BLaER1 (cell line): ENCODE data around the gene TK1.
A peak's percentile ranks its signal among the peaks of the same experiment; 100 is the strongest.
"Not testable (repeated sequence)": the region's sequence is repeated elsewhere in the genome, so short reads cannot be mapped to it uniquely, and the experiment has no call there.

Experiments used
- H3K27ac ChIP-seq: shearing (Covaris generic); formaldehyde crosslinking; 2 replicates; pipeline ENCODE4 v1.8.1; 2022
- H3K27me3 ChIP-seq: shearing (Covaris generic); formaldehyde crosslinking; 2 replicates; pipeline ENCODE4 v1.8.1; 2022
- H3K36me3 ChIP-seq: shearing (Covaris generic); formaldehyde crosslinking; 2 replicates; pipeline ENCODE4 v1.8.1; 2022
- H3K4me1 ChIP-seq: shearing (Covaris generic); formaldehyde crosslinking; 2 replicates; pipeline ENCODE4 v1.8.1; 2022
- H3K4me2 ChIP-seq: shearing (Covaris generic); formaldehyde crosslinking; 2 replicates; pipeline ENCODE4 v1.8.1; 2022
- H3K4me3 ChIP-seq: shearing (Covaris generic); formaldehyde crosslinking; 2 replicates; pipeline ENCODE4 v1.8.1; 2022
- H3K9ac ChIP-seq: shearing (Covaris generic); formaldehyde crosslinking; 2 replicates; pipeline ENCODE4 v1.8.1; 2022
- H3K9me3 ChIP-seq: shearing (Covaris generic); formaldehyde crosslinking; 2 replicates; pipeline ENCODE4 v1.8.1; 2022
- H4K20me1 ChIP-seq: shearing (Covaris generic); formaldehyde crosslinking; 2 replicates; pipeline ENCODE4 v1.8.1; 2022
- Cebpa-rat ChIP-seq: shearing (Covaris generic); IDR thresholded peaks from 2 replicates; pipeline ENCODE4 v1.8.1; 2022

Gene TK1

DNA sequence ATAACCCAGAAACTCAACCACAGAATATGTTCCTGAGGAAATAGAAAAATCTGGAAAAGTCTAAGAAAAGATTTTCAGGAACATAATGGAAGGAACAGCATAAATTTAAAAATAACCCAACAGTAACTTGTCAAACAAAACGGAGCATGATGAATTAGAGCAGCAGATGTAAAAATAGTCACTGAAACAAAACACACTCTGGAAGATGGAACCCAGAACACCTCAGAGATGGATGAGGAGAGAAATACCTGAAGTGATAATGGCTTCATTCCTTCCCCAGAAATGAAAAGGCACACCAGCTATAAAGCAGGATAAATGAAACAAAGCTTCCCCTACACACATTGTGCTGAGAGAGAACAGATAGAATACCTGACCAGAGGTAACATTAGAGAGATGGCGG, 6.3 kb downstream of the TK1 start:
- Histone ChIP-seq H3K27me3 (no peaks in the 10 kb centered on the region), H3K9ac (peak overlapping the region; percentile 63), H3K9me3 (no peaks in the 10 kb centered on the region), H3K4me3 (no peak overlapping the region), H3K4me2 (peak overlapping the region; percentile 62), H4K20me1 (no peaks in the 10 kb centered on the region), H3K36me3 (peaks cover 83% of the 10 kb centered on the region), H3K27ac (peak overlapping the region; percentile 74), H3K4me1 (peaks cover 77% of the 10 kb centered on the region)
- no peak for TF ChIP-seq Cebpa-rat

DNA sequence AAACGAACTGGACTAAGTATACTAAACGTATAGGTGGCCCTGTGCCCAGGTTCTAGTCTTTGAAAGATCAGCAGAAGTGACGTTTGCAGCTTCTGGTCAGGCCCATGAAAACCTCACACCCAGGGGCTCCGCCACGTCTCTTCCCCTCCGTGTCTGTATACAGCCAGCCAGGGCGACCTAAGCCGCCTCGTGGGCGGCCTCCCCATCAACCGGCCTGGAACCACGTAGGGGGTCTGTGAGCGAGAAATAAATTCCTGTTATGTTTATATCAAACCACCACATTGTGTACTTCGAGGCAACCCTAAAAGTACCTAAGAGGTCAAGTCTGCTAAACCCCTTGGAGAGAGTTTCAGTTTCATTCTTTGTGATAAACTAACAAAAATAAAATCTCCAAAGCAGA, 6.8 kb downstream of the TK1 start:
- no peaks in the 10 kb centered on the region for H4K20me1 ChIP-seq
- peak overlapping the region; percentile 74 for H3K27ac ChIP-seq
- H3K4me1 ChIP-seq = peaks cover 73% of the 10 kb centered on the region
- H3K9ac ChIP-seq = peak overlapping the region; percentile 63
- H3K4me3 ChIP-seq = no peak overlapping the region
- no peaks in the 10 kb centered on the region for H3K9me3 ChIP-seq
- no peak for TF ChIP-seq Cebpa-rat
- peak overlapping the region; percentile 62 for H3K4me2 ChIP-seq
- H3K36me3 ChIP-seq = peaks cover 83% of the 10 kb centered on the region
- H3K27me3 ChIP-seq = no peaks in the 10 kb centered on the region

DNA sequence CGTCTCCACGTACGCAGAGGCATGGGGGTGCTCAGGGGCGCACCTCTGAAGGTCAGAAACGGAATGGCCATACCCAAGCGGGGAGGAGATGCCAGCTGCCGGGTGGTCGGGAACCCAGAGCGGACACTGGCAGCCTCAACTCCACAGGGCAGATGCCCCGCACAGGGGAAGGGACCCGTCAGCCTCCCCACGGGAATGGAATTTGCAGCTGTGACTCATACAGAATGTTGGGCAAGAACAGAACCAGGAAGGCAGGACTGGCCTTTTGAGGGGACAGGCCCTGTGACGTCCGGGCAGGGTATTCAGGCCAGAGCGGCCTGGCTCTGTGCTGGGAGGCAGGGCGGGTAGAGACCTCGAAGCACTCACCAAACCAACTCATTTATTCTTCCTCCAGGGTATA, 7.5 kb downstream of the TK1 start:
- Histone ChIP-seq H3K4me3 (no peak overlapping the region), H3K9ac (peak overlapping the region; percentile 63; the same call in 1 of the 2 replicates)

DNA sequence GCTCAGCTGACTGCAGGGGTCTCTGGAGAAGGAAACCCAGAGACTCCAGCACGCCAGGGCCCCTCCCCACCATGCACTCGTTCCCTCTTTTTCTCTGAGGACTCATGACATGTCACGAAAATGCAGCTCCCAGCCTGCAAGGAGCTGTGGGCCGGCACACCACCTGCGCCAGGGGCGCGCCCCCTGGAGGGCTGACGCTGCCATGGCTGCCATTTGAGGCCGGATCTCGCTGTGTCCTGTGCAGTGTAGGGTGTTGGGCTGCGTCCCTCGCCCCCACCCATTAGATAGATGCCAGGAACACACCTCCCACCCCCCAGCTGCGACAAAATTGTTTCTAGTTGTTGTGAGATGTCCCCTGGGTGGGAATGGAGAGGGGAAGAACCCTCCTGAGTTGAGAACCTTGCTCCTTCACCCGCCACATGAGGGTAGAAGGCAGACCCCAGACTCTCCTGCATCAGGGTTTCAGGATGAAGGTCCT, 10.3 kb downstream of the TK1 start:
- no peak overlapping the region for H3K4me3 ChIP-seq
- no peak overlapping the region for H3K9ac ChIP-seq
- H4K20me1 ChIP-seq = peaks cover 30% of the 10 kb centered on the region
- H3K27me3 ChIP-seq = no peaks in the 10 kb centered on the region
- H3K27ac ChIP-seq = no peak overlapping the region
- TF ChIP-seq Cebpa-rat = no peak
- peaks cover 83% of the 10 kb centered on the region for H3K36me3 ChIP-seq
- H3K4me1 ChIP-seq = peaks cover 74% of the 10 kb centered on the region
- H3K9me3 ChIP-seq = no peaks in the 10 kb centered on the region
- peak overlapping the region; percentile 31; the same call in 1 of the 2 replicates for H3K4me2 ChIP-seq

More for the DNA sequence above, 7.5 kb downstream of the TK1 start:
- H3K27ac ChIP-seq = peak overlapping the region; percentile 74; the same call in 1 of the 2 replicates
- no peak for TF ChIP-seq Cebpa-rat
- no peaks in the 10 kb centered on the region for H3K9me3 ChIP-seq
- H3K4me1 ChIP-seq = peaks cover 70% of the 10 kb centered on the region
- no peaks in the 10 kb centered on the region for H3K27me3 ChIP-seq
- peak overlapping the region; percentile 62 for H3K4me2 ChIP-seq
- 0 out of 2 replicates have a peak, but pooled peaks cover 6% of the 10 kb centered on the region for H4K20me1 ChIP-seq
- peaks cover 83% of the 10 kb centered on the region for H3K36me3 ChIP-seq

DNA sequence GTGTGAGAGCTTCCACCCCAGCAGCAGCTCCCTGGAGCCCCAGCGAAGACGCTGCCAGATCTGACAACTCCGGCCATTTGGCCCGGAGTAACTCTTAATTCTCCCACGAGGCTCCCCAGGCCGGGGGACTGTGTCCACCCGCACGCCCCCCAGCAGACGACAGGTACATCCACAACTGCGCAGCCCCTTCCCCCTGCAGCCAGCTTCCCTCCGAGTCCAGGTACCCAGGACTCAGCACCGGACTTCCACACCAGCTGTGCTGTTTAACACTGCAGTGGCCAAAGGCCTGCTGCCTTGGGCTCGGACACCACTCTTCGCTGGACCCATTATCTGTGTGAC, 11.2 kb downstream of the TK1 start:
- TF ChIP-seq Cebpa-rat = no peak
- H3K4me1 ChIP-seq = peaks cover 70% of the 10 kb centered on the region
- H4K20me1 ChIP-seq = peaks cover 40% of the 10 kb centered on the region
- H3K4me3 ChIP-seq = no peak overlapping the region
- peaks cover 83% of the 10 kb centered on the region for H3K36me3 ChIP-seq
- no peak overlapping the region for H3K4me2 ChIP-seq
- H3K9ac ChIP-seq = no peak overlapping the region
- no peaks in the 10 kb centered on the region for H3K9me3 ChIP-seq
- no peak overlapping the region for H3K27ac ChIP-seq
- H3K27me3 ChIP-seq = no peaks in the 10 kb centered on the region

DNA sequence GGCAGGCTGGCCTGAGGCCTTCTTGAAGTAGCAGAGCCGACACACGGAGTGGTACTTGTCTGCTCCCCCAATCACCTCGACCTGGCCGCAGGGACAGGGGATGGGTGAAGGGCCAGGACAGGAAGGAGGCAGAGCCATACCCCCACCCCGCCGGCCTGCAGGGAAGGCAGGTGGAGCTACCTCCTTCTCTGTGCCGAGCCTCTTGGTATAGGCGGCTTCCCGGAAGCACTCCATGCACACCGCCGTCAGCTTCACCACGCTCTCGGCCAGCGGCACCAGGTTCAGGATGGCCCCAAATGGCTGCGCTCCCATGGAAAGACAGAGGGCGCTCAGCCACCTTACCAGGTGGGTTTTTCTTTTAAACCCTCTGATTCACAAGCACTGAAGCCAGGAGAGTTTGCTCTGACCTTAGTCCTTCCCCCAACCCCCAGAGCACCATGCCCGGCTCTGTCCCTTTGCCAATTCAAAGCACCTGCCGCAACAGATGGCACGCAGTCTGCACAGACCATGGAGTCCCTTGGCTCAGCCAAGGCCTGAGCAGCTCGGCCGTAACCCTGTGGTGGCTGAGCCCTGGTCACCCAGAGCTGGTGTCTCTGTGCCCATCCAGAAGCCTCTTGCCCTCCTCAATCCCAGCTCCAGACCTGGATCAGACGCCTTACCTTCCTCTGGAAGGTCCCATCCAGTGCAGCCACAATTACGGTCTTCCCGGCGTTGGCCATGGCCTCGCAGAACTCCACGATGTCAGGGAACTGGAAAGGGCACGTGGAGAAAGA, 11.8 kb downstream of the TK1 start:
- no peaks in the 10 kb centered on the region for H3K9me3 ChIP-seq
- peaks cover 46% of the 10 kb centered on the region for H4K20me1 ChIP-seq
- H3K4me3 ChIP-seq = no peak overlapping the region
- H3K36me3 ChIP-seq = peaks cover 83% of the 10 kb centered on the region
- H3K9ac ChIP-seq = no peak overlapping the region
- no peaks in the 10 kb centered on the region for H3K27me3 ChIP-seq
- 0 out of 2 replicates have a peak overlapping the region, but pooled peaks have one; percentile 6 for H3K27ac ChIP-seq
- no peak overlapping the region for H3K4me2 ChIP-seq
- peaks cover 66% of the 10 kb centered on the region for H3K4me1 ChIP-seq
- no peak for TF ChIP-seq Cebpa-rat

DNA sequence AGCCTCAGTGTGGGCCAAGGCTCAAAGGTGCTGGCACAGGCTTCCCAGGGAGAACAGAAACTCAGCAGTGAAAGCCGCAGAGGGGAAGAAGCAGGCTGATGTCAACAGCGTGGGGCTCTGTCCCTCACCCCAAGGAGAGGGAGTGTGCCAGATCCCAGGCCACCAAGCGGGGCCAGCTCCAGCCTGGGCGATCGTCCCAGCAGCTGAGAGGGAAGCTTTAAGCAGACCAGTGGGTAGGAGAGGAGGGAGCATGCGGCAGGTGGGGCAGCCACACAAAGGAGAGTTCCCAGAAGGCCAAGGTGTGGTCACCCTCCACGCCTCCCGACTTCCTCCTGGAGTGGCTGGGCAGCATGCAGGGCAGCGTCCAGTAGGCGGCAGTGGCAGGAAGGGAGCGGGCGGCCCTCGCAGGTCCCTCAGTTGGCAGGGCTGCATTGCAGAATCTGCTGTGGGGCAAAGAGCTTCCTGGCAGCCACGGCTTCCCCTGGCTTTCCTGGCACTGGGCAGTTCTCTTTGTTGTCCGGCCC, 12.4 kb downstream of the TK1 start:
- Histone ChIP-seq H3K4me2 (peak overlapping the region; percentile 67; the same call in 1 of the 2 replicates), H3K4me3 (no peak overlapping the region), H3K27me3 (no peaks in the 10 kb centered on the region), H3K9ac (peak overlapping the region; percentile 30; the same call in 1 of the 2 replicates), H4K20me1 (peaks cover 52% of the 10 kb centered on the region), H3K27ac (no peak overlapping the region), H3K4me1 (peaks cover 66% of the 10 kb centered on the region), H3K36me3 (peaks cover 76% of the 10 kb centered on the region), H3K9me3 (no peaks in the 10 kb centered on the region)
- no peak for TF ChIP-seq Cebpa-rat

DNA sequence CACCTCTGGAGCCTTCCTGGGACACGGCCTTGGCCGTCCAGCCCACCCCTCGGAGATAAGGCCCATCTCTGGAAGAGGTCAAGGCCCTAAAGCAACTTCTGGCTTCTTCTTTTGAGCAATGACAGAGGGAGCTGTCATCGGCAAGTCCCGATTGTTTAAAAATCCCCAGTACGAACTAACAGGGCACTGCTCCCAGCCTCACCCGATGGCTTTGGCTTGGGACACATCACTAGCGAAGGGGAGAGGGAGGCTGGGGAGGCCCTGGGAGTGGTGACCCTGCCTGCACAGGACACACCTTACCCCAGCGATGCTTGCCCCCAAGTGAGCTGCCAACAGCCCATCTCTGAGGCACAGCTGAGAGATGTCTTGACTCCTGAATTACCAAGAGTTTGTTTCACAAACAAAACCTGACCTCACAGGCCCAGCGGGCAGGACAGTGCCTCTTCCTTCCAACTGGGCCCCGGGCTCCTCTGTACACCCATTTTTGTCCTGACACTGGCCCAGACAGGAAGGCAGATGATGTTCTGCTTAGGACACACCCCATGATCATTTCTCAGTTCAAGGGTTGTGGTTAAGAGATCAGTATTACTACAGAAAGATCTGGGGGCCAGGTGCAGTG, 13.6 kb downstream of the TK1 start:
- peaks cover 64% of the 10 kb centered on the region for H3K36me3 ChIP-seq
- H3K9me3 ChIP-seq = no peaks in the 10 kb centered on the region
- H3K4me1 ChIP-seq = peaks cover 66% of the 10 kb centered on the region
- H4K20me1 ChIP-seq = peaks cover 62% of the 10 kb centered on the region
- H3K9ac ChIP-seq = peak overlapping the region; percentile 46; the same call in 1 of the 2 replicates
- no peak overlapping the region for H3K4me3 ChIP-seq
- no peak for TF ChIP-seq Cebpa-rat
- H3K27ac ChIP-seq = peak overlapping the region; percentile 19
- H3K4me2 ChIP-seq = peak overlapping the region; percentile 67
- H3K27me3 ChIP-seq = no peaks in the 10 kb centered on the region

DNA sequence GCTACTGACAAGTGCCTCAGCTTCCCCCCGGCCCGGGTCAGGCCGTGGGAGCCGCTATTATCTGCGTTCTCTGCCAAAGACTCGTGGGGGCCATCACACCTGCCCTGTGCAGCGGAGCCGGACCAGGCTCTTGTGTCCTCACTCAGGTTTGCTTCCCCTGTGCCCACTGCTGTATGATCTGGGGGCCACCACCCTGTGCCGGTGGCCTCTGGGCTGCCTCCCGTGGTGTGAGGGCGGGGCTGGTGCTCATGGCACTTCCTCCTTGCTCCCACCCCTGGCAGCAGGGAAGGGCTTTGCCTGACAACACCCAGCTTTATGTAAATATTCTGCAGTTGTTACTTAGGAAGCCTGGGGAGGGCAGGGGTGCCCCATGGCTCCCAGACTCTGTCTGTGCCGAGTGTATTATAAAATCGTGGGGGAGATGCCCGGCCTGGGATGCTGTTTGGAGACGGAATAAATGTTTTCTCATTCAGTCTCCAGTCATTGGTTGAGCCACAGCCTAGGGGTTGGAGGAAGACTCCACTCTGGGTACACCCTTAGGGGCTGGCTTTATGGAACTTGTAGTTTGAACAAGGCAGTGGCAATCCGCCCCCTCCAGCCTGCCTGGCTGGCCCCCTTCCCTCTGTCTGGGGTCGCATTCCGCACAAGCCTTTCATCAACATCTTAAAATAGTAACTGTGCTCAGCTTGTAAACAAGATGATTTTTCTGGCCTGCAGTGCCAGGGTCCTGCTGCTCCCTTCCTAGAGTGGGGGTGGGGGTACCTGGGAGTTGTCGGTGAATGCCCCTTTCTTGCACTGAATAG, 14.4 kb downstream of the TK1 start:
- no peaks in the 10 kb centered on the region for H3K9me3 ChIP-seq
- H3K4me2 ChIP-seq = peak overlapping the region; percentile 67
- no peak overlapping the region for H3K4me3 ChIP-seq
- peak overlapping the region; percentile 19 for H3K27ac ChIP-seq
- peaks cover 70% of the 10 kb centered on the region for H3K4me1 ChIP-seq
- TF ChIP-seq Cebpa-rat = no peak
- peaks cover 62% of the 10 kb centered on the region for H4K20me1 ChIP-seq
- H3K36me3 ChIP-seq = peaks cover 59% of the 10 kb centered on the region
- peak overlapping the region; percentile 46; the same call in 1 of the 2 replicates for H3K9ac ChIP-seq
- H3K27me3 ChIP-seq = no peaks in the 10 kb centered on the region

DNA sequence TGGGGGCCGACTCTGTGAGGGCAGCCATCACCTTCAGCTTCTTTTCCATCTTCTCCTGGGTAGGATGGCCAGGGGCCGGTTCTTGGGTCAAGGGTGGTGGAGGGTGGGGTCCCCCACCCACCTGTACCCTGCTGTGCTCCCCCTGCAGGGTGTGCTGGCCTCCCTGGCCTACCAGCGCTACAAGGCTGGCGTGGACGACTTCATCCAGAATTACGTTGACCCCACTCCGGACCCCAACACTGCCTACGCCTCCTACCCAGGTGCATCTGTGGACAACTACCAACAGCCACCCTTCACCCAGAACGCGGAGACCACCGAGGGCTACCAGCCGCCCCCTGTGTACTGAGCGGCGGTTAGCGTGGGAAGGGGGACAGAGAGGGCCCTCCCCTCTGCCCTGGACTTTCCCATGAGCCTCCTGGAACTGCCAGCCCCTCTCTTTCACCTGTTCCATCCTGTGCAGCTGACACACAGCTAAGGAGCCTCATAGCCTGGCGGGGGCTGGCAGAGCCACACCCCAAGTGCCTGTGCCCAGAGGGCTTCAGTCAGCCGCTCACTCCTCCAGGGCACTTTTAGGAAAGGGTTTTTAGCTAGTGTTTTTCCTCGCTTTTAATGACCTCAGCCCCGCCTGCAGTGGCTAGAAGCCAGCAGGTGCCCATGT, 15.1 kb downstream of the TK1 start:
- peak overlapping the region; percentile 67 for H3K4me2 ChIP-seq
- not testable (repeated sequence) for H3K9ac ChIP-seq, H3K27me3 ChIP-seq, H3K4me3 ChIP-seq, H3K9me3 ChIP-seq, H3K27ac ChIP-seq
- peaks cover 59% of the 10 kb centered on the region for H3K36me3 ChIP-seq
- H3K4me1 ChIP-seq = peaks cover 63% of the 10 kb centered on the region
- peaks cover 62% of the 10 kb centered on the region for H4K20me1 ChIP-seq
